GM19372 (cell line): Measurements from ENCODE around the gene CKAP2L.
"Not testable (repeated sequence)": the region's sequence is repeated elsewhere in the genome, so short reads cannot be mapped to it uniquely, and the experiment has no call there.

ENCODE experiments used
- ATAC-seq: cut with Tn5 transposase; IDR thresholded peaks from one replicate; pipeline ENCODE4 v1.9.1; 2021; ENCODE audit warnings: mild to moderate bottlenecking, low read depth, moderate library complexity; ENCODE audit not compliant: unreplicated experiment

The CKAP2L gene

GRCh38 chr2:112713585-112713925, 50.9 kb downstream of the CKAP2L start:
- ATAC-seq: no peak

DNA sequence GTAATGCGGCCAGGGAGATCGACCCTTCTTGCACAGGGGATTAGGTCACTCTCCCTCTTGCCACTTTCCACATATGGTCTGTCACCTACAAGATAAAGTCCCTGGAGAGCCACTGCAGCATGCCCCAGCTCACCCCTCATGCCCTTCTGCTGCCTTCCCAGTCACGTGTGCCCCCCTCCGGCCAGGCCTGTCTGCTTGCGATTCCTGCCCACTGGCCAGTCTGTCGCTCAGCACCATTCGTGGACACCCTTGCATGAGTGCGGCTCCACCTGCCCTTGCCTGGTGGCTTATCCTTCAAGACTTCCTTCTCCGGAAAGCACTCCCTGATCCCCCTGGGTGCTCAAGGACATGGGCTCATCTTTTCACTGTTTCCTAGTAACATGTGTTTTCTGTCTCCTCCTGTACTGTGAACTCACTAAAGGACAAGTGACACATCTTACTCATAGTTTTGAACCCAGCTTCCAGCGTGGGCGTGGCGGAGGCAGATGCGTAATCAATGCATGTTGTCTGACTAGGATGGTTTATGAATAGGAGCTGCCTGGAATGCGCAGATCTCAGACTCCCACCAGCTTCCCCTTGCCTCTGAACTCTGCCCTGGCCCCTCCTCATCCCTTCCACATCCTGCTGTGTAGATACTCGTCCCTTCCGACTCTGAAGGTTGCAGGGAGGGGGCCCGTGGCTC, 51.4 kb downstream of the CKAP2L start:
- ATAC-seq: no peak

- no peak for ATAC-seq
Observed at GRCh38 chr2:112712465-112712864, 51.9 kb downstream of the CKAP2L start.

GRCh38 chr2:112710956-112711750, 53.3 kb downstream of the CKAP2L start:
- ATAC-seq: no peak

GRCh38 chr2:112709703-112710102, 54.7 kb downstream of the CKAP2L start:
- ATAC-seq: no peak

DNA sequence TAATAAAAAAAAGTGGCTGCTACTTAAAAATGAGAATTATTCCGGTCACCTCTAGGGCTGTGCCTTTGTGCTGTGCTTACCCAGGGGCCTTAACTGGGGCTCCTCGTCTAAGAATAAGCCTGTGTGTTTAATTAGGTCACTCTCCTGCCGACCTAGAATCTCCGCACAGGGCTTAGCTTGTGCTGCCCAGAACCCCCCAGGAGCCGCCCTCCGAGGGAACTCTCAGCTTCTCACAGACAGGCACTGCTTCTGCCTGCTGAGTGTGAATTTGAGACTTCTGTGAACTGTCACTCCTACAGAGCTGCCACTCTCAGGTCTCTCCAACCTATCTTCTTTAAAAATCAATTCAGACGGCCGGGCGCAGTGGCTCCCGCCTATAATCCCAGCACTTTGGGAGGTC, 55.4 kb downstream of the CKAP2L start:
- ATAC-seq: no peak

- ATAC-seq: not testable (repeated sequence)
Observed at GRCh38 chr2:112706947-112707346, 57.5 kb downstream of the CKAP2L start.

- no peak for ATAC-seq
Observed at GRCh38 chr2:112706170-112706664, 58.2 kb downstream of the CKAP2L start.

DNA sequence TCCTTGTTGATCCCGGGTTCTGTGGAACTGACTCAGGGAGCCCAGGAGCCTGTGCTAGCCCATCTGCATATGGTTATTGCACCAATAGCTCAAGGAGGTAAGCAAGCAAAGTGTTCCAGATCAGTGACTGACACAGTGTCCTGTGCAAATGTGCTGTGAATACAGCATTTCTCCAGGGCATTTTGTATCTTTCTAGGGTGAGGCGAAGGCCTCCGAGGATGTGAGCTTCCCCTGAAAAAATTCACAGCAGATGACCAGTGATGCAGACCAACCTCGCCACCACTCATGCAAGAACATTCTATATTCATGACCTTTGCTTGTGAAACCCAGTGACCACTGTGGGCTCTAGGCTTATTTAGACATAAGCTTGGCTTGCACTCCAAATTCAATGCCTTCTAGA, 58.8 kb downstream of the CKAP2L start:
- no peak for ATAC-seq

- no peak for ATAC-seq
Observed at GRCh38 chr2:112703684-112704083, 60.7 kb downstream of the CKAP2L start.

DNA sequence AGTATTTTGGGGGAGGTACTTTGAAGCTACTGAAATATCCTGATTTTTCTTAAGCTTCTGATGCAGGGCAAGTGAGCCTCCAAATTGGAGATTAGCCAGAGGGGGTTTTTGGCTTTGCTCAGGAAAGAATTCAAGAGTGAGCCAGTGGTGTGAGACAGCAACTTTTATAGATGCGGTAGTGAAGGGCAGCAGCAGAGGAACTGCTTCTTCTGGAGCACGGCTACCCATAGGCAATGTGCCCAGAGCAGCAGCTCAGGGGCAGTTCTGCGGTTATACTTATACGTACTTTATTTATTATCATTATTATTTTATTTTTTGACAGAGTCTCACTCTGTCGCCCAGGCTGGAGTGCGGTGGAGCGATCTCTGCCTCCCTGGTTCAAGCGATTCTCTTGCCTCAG, 63.4 kb downstream of the CKAP2L start:
- no peak for ATAC-seq

DNA sequence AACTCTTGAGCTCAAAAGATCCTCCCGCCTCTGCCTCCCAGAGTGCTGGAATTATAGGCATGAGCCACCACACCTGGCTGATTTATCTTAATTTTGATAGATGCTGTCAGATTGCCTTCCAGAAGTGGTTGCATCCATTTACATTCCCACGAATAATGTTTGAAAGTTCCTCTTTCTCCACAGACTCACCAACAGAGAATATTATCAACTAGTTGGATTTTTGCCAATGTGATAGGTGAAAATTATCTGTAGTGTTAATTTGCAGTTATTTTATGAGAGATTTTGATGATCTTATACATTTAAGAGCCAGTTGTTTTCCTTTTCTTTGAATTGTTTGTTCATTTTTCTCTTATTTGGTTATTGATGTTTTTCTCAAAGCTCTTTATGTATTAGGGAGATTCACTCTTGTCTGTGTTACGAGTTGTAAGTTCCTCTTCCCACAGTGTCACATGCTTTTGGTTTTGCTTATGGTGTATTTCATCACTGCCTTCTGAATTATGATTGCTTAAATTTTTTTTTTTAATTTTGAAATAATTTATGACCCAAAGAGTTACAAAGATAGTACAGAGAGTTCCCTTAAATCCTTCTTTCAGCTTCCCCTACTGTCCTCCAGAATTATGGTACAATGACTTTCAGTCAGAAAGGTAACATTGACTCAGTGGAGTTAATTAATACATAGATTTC, 64.3 kb downstream of the CKAP2L start:
- ATAC-seq: no peak

- ATAC-seq: no peak
Observed at GRCh38 chr2:112698834-112699515, 65.4 kb downstream of the CKAP2L start.

DNA sequence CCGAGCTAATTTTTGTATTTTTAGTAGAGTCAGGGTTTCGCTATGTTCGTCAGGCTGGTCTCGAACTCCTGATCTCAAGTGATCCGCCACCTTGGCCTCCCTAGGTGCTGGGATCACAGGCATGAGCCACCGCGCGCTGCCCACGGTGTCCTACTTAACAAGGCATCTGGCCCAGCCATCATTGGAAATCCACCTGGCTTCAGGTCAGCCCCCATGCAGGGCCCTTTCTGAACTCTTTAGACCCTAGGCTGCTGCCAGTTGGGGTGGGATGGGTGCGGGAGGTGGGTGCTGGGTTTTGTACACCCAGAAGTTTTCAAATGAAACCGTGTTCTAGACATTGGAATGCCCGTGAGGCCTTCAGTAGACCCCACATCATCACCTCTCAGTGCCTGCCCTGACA, 70.2 kb downstream of the CKAP2L start:
- no peak for ATAC-seq

DNA sequence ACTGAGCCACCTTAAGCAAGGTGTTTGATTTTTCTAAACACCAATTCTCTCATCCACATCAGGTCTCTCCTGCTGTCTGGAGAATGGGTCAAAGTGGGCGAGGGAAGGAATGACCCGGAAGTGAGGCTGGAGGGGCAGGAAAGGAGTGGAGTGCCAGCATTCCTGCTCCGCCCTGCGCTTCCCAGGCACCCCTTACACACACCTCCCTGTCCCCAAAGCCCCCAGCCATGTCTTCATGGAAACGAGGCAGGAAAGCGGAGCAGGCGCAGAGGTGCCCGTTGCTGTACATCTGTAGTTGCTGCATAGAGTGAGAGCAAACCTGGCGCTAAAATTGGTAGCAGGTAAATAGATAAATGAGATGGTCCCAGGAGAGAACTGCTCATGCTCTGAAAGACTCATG, 70.8 kb downstream of the CKAP2L start:
- ATAC-seq: no peak

- ATAC-seq: no peak
Observed at GRCh38 chr2:112692918-112693317, 71.5 kb downstream of the CKAP2L start.

DNA sequence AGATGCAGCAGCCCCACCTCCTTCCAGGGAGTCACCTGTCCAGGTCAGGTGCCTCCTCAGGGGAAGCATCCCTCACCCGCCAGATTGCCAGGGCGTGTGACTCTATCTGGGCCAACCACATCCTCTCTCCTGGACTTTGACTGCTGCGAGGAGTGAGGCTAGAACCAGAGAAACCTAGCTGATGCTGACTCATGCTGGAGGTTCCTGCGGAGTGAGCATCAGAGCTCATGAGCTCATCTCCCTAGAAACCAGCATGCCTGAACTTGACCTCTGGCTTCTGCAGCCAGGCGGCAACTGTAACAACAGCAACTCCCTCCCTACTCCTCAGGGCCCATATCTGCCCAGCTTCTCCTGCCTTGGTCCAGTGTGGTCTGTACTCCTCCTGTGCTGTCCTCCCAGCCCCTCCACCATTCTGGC, 71.9 kb downstream of the CKAP2L start:
- peak; percentile 53 for ATAC-seq

DNA sequence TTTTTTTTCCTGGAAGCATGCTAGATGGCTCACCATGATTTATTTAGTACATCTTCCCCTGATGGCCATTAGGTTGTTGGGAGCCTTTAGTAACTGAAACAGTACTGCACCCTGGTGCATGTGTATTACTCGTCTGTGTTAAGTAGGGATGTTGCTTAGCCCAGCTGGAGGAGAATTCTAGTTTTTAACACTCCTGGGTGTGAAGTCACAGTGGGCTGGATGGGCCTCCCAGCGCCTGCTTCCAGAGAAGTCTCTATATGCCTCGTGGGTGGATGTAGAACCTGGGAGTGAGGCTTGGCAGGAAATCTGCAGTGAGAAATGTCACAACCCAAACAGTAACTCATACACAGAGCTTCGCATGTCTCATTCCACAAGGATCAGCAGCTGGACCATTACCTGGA, 72.5 kb downstream of the CKAP2L start:
- no peak for ATAC-seq

- peak; percentile 60 for ATAC-seq
Observed at GRCh38 chr2:112690853-112691401, 73.5 kb downstream of the CKAP2L start.

GRCh38 chr2:112688086-112688880, 76.1 kb downstream of the CKAP2L start:
- no peak for ATAC-seq
